NCI-H748 (cell line): ENCODE measurements around the gene NCOR2.
A peak's percentile ranks its signal among the peaks of the same experiment; 100 is the strongest.

ENCODE experiments used
- DNase-seq: peaks from one replicate; lab custom pipeline; 2025; ENCODE audit not compliant: unreplicated experiment; lab: John Stamatoyannopoulos, UW

NCOR2 gene

DNA sequence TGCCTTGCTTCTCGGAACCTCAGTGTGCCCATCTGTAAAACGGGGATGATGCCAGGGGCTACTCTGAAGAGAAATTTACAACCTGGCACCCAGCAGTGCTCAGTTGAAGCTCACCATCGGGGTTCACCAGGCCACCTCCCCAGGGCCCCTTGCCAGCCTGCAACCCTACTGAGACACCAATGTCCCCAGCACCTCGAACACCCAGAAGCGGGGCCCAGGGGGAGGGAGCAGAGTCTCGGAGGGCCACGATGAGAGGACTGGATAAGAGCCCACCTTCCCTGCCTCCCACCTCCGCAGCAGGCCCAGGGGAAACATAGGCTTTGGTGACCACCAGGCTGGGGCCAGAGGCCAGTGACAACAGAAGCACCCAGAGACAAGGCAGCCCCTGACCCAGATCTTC lies 22.4 kb downstream of the NCOR2 start:
- no peak for DNase-seq

DNA sequence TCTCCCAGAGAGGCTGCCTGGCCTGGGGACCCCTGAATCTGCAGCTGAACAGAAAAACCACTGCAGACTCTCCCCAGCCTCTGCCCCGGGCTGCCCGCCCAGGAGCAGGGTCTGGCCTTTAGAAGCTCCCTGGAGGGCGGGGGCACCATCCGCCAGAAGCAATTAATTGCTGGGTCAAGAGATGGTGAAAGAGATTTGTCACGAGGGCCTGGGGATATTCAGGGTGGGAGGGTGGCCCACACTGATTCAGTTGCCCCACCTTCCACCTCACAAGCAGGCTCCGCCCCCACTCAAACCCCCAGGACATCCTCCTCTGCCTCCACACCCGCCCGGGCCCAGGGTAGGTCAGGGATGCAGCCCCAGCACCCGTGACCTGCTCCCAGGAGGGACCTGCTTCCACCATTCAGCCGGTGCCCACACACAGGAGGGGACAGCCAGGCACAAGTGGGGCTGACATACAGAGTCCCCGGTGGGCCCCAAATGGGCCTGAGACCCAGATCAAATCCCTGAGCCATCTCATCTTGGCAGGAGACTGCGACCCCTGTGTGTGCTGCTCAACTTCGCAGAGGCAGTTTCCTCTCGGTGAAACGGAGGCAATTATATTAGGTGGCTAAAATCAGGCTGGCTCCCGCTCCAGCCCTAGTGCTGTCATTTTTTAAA lies 23.0 kb downstream of the NCOR2 start:
- DNase-seq: peak; percentile 54

DNA sequence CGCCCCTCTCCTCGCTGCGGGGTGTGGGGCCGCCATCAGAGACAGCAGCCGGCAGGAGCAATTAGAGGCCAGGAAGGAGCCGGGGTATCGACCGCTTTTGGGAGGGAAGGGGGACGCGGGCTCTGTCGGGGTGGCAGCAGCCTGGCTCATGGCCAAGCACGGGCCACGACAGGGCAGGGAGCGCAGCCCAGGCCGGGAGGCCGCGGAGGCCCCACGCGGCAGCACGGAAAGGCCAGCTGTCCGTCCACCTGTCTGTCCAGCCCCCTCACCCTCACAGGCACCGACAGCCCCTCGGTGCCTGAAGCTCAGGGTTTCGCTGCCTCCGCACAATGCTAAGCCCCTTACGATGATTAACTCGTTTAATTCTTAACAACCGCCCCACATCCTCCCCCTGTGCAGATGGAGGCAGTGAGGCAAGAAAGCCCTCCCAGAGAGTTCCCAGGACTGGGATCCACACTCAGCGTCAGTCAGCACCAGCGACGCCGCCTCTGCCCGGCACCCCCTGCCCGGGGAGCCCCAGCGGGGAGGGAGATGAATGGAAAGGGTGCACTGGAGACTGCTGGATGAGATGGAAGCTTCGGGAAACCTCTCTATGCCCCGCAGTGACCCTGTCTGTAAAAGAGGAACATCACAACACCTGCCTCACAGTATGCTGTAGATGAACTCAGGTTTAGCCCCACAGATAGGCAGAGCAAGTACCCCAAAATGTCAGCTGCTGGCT lies 23.7 kb downstream of the NCOR2 start:
- peak; percentile 74 for DNase-seq

DNA sequence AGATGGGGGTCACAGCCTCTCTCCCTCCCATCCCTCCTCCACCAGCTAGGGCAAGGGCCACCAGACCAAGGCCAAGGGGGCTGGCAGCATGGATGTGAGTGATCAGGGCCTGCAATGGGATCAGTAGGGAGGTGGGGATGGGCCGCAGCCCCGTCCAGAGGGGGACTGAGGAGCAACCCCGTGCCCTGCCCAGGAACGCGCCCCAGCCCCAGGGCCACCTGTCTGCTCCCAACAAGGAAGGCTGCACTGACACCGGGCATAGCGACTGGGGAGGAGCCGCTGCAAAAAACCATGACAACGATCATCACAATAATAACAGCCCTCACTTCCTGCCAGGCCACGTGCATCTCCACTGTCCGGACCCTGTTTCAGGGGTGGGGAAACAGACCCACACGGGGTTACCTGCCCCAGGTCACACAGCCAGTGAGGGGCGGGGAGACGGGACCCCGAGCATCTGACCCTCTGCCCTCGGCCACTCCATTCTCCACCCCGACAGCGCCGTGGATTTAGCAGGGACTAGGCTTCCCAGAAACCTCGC lies 24.3 kb downstream of the NCOR2 start:
- DNase-seq: peak; percentile 88

DNA sequence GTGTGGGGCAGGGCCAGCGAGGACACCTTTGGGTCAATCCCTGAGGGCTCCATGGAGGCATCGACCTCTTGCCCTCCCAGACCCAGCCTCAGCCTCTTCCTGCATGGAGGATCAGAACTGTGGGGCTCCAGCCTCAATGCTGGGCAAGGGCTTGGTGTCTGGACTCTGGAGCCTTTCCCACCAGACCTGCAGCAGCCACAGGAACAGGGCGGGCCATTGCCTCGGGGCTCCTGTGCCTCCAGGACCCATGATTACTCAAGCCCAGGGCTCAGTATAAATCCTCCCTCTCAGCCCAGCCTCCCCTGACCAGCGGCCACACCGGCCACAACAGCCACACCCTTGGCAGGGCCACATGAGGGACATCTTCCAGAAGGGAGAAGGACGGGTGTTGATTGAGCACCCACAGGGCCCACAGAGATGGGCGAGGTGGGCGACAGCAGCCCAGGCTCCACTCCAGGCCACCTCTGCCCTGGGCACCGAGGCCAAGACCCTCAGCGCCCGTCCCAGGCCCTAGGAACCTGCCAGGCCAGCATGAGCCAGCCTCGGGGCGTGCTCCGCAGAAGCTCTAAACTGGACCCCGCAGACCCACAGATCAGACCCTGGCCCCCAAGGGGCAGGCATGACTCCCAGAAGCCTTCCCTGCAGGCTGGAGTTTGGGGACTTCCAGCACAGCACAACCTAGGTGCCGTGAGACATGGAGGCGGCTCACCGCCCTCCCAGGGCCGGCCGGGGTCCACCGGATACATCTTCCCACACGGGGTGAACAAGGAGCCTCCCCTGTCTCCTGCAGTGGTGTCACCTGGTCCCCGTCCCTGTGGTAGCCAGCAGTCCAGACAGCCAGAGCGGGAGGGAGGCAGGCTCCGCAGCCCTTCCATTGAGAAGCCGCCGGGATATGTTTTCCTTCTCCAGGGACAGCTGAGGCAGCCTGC lies 25.1 kb downstream of the NCOR2 start:
- DNase-seq: peak; percentile 13

DNA sequence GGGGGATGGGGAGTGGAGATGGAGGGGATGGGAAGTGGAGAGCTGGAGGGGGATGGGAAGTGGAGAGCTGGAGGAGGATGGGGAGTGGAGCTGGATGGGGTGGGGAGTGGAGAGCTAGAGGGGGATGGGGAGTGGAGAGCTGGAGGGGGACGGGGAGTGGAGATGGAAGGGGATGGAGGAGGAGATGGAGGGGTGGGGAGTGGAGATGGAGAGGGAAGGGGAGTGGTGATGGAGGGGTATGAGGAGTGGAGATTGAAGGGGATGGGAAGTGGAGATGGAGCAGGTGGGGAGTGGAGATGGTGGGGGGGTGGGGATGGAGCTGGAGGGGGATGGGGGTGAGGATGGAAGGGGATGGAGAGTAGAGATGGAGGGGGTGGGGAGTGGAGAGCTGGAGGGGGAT lies 26.1 kb downstream of the NCOR2 start:
- no peak for DNase-seq

DNA sequence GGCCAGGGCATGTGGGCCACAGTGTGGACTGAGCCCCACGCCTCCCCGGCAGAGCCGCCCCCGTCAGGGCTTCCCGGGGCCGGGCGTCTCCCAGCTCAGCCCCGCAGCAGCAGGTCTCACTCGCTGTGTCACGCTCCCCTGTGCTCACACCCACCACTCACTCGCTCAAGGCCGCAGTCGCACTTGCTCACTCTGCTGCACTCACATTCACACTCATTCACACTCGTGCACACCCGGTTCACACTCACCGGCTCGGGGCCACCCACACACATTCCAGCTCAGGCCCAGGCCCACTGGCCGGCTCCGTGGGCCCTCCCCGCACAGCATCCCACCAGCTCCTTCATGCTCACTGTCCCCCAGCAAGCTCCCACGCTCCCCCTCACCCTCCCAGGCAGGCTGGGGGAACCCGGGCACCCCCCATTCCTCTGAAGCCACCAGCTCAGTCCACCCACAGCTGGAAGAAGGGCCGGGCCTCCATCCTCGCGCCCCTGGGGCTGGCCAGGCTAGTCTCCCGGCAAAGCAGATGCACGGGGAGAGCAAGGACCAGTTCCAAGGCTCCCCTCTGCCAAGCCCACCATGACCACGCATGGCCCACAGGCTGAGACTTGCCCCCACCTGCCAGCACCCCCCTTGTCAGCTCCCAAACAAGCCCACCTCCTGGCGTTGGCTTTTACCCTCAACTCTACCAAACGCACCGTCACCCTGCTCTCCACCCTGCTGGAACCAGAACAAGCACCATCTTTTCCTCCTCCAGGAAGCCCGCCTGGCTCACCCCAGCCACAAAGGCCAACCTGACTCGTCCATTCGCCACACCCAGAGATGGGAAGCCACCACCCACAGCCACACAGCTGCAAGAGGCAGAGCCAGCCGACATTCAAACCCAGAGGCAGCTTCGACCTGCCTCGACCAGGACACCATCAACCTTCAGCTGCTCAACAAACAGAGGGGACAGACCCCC lies 28.0 kb downstream of the NCOR2 start:
- no peak for DNase-seq

DNA sequence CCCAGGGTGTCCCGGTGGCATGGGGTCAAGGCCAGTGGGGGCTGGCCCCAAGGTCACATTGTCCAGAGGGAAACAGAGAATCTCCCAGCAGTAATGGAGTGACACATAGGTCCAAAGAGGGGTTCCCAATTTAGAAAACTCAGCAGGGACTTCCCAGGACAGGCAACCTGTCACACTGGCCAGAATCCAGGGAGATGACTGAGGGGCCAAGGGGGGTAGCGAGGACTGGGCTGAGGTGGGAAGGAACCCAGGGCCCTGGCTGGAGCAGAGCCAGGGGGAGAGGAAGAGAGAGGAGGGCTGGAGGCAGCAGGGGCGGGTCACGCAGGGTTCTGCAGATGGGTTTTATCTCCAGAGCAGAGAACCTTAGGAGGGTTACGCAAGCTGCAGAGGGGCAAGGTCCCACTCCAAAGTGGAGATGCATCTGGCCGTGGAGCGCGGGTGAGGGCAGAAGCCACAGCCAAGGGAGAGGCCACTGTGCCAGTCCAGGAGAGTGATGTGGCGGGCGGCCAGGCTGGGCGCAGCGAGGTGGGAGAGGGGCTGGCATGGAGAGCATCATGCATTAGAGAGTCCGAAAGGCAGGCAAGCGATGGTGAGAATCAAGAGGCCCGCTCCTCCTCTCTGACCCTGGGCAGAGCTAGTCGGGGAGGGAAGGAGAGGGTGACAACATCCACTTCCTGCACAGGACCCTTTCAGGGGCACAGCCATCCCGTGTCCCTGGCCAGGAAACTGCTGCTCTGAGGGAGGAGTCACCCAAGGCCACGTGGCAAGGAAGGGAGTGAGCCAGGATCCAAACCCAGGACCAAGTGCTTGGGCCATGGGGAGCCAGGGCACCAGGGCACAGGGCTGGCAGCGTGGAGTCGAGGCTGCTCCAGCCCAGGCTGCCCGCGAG lies 29.0 kb downstream of the NCOR2 start:
- no peak for DNase-seq

DNA sequence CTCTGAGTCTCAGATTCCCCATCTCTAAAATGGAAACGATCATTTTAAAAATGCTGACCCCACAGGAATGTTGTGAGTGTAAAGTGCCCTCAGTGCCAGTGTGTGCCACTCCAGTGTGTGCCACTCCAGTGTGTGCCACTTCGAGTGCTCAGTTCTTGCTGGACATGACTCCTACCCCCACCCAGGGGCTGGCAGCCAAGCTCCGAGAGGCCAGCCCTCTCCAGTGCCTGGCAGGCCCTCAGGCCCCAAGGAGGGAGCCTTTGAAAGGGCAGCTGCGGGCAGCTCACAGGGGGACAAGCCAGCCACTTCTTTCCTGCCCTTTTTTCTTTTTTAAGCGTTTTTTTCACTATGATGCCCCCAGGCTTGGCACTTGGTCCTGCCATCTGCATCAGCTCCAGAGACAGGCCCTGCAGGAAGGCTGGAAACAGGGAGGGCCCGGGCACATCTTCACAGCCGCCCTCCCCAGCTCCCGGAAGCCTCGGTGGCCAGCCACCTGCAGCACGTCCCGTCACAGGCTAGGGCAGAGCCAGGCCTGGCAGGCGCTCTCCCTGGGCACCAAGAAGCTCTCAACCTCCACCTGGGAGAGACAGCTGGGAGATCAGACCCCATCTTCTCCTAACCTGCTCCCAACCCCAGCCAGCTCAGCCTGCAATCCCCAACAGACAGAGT lies 29.8 kb downstream of the NCOR2 start:
- DNase-seq: no peak

DNA sequence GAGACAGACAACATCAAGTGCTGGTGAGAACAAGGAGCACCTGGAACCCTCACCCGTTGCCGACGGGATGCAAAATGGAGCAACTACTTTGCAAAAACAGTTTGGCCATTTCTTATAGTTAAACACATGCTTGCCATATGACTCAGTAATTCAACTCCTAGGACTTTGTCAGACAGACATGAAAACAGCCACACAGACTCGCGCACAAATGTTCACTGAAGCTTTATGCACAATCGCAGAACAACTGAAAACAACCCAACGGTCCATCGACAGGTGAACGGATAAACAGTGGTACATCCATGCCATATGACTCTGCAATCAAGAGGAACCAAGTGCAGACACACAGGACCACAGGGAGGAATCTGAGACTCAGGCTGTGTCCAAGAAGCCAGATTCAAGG lies 30.8 kb downstream of the NCOR2 start:
- no peak for DNase-seq

DNA sequence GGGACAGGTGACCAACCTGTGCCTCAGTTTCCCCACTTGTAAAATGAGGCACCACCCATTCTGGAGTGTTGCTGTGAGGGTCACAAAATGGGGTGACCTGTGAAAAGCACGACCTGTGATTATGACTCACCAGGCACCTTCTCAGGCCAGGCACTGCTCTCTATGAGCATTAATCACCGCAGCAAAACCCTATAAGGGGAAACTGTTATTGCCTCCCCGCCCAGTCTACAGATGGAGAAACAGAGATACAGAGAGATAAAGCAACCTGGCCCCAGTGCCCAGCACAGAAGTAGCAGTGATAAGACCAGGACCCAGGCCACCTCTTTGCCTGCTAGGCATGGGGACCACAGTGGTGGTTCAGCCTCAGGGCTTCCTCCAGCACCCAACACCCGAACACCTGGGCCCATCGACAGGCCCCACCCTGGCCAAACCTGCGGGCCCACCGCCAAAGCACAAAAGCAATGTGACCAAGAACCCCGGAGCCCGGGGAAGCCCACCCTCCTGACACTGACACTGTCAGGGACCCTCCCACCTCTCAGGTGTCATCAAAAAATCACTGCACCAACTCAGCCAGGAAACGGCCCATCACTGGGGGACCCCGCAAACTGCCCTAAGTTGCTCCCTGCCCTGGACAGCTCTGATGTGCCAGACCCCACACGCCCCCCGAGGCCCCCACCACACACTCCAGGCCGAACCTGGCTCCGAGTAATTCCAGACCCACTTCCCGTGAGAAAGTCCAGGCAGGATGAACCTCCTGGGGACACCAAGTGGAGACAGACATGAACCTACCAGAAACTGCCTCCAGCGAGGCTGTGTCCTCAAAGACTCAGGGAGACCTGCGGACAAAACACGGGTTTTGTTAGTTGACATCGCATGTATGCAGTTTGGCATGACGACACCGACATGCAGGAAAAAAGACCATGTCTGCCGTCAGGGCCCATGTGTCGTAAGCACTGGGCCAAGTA lies 32.4 kb downstream of the NCOR2 start:
- no peak for DNase-seq

DNA sequence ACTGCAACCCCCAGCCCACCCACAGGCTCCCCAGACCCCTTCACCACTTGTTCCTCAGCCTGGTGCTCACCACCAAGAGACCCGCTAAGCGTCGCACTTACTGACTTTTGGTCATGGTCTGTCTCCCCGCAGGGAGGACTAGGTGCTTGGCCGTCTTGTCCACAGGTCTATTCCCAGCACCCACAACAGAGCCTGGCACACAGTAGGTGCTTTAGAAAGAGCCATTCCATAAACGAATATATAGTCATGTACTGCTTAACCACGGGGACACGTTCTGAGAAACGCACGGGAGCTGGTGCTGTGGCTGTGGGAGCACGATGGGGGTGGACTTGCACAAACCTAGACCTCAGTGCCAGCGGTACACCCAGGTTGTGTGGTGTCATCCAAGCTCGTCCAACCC lies 34.0 kb downstream of the NCOR2 start:
- DNase-seq: no peak

DNA sequence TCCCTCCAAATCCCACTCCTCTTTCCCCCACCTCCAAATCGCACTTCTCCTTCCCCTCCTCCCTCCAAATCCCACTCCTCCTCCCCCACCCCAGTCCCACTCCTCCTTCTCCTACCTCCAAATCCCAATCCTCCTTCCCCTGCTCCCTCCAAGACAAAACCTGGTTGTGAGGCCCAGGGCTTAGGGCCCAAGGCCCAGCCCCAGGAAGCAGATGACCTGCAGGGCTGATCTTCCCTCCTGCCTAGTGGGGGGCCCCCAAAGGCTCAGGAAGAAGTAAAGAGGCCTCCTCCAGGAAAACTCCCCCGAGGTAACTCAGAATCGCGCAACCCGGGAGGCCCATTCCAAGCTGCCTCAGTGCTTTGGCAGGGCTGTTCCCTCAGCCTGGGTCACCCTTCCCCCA lies 34.4 kb downstream of the NCOR2 start:
- no peak for DNase-seq

DNA sequence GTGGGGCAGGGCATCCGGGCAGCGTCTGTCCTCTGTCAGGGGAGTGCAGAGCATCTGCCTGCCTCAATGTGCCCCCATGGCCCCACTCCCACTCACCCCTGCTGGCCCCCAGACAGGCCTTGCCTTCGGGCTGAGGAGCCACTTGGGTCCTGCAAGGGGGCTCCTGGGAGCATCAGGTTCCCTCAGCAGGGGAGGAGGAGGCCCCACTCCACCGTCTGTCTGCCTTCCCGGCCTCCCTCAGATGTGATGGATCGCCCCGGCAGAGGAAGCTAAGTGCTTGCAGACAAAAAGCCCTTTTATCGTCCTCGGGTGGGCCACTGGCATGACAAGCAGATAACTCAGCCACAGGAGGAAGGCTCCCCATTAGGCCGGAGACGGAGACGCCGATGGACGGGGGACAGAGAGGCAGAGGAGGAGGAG lies 35.1 kb downstream of the NCOR2 start:
- no peak for DNase-seq

DNA sequence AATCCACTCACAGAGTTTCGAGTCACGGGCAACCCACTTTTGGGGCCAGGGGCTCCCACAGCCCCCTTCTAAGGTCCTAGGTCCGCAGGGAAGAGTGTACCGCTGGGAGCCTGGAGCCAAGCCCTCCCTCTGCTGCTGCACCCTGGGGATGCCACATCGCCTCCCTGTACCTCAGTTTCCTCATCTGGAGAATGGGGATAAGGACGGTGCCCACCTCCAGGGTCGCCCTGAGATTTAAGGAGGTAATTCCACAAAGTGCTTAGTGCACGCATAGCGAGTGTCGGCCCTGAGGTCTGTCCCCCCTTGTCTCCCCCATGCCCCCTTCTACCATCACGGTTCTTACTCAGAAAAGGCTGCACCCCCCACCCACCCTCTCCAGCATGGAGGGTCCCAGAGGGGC lies 35.5 kb downstream of the NCOR2 start:
- no peak for DNase-seq

DNA sequence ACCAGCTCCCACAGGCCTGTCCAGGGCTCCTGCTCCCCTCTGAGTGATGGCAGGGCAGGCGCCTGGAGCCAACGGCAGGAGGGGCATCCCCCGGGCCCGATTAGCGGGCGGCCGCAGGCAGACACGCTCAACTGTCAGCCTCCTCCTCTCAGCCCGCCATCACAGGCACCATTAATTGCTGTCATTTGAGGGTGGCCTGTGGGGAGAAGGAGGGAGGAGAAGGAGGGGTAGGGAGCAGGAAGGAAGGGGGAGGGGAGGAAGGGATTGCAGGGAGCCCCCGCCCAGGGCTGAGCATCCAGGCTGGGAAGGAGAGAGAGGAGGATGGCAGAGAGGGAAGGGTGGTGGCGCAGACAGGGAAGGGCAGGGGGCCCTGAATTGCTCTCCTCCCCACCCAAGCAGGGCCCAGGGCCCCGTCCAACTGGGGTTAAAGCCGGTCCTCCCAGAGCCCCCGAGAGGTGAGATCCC lies 36.1 kb downstream of the NCOR2 start:
- peak; percentile 68 for DNase-seq

DNA sequence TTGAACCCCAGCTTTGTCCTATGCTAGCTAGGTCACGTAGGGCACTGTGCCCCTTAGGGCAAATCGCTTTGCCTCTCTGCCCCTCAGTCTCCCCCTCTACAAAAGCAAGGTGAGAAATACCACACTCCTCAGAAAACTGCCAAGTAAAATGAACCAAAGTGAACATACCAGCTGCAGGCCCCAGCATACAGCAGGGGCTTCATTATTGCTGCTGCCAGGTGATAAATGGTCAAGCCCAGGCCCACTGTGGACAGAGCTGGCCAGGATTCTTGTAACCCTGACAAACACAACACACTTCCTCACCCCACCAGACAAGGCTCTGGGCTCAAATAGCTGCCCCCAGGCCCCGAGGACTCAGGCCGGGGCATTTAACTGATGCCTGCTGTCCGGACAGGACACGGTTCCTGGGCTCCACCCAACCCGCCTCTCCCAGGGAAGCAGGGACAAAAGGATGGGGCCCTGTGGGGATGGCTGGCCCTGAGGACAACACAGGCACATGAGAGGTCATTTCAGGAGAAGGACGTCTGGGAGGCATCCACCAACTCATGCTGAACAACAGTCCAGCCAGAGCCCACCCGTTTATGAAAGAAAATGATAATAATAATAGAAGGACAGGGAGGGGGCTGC lies 36.7 kb downstream of the NCOR2 start:
- DNase-seq: no peak
